Cardiac fibroblast (primary cell): ENCODE data around the gene CRIP1.

ENCODE experiments used
- DNase-seq, 2 donors: peaks; one replicate each; pipeline versions ENCODE4 v3.0.0 to v3.0.0-alpha.2; 2010; ENCODE audit warnings: low read depth in 2 of 2
- H3K4me3 ChIP-seq, 2 donors: replicated peaks in 1 of 2; 1 replicate in 1 of 2; 2 replicates in 1 of 2; pipeline ENCODE4 v1.5.1; 2011; ENCODE audit warnings: low read depth in 2 of 2, low read length in 2 of 2, mild to moderate bottlenecking in 2 of 2, moderate library complexity in 1 of 2
- TF ChIP-seq, protein P1 (sequence below): IDR thresholded peaks from one replicate; pipeline ENCODE4 v1.5.1; 2011; ENCODE audit warnings: low read depth, mild to moderate bottlenecking, low read length, inconsistent platforms

The CRIP1 gene

DNA sequence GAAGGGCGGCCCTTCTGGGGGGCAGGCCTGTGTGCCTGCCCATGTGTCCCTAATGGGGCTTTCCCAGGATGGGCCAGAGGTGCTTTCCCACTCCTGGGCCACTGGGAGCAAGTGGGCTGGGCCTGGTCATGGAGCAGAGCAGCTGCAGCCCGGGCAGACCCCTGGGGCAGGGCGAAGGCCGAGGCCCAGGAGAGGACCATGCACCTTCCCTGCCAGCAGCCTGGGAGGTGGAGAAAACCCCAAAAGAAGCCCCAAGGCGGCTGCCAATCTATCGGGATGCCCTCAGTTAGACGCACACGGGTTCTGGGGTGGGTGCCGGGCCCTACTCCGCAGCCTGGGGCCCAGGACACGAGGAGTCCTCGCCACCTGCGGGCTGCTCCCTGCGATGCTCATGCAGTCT is 28.1 kb upstream of the CRIP1 start:
- no peak overlapping the region for H3K4me3 ChIP-seq
- TF ChIP-seq, protein P1, sequence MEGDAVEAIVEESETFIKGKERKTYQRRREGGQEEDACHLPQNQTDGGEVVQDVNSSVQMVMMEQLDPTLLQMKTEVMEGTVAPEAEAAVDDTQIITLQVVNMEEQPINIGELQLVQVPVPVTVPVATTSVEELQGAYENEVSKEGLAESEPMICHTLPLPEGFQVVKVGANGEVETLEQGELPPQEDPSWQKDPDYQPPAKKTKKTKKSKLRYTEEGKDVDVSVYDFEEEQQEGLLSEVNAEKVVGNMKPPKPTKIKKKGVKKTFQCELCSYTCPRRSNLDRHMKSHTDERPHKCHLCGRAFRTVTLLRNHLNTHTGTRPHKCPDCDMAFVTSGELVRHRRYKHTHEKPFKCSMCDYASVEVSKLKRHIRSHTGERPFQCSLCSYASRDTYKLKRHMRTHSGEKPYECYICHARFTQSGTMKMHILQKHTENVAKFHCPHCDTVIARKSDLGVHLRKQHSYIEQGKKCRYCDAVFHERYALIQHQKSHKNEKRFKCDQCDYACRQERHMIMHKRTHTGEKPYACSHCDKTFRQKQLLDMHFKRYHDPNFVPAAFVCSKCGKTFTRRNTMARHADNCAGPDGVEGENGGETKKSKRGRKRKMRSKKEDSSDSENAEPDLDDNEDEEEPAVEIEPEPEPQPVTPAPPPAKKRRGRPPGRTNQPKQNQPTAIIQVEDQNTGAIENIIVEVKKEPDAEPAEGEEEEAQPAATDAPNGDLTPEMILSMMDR, result no peak
- no peak for DNase-seq

DNA sequence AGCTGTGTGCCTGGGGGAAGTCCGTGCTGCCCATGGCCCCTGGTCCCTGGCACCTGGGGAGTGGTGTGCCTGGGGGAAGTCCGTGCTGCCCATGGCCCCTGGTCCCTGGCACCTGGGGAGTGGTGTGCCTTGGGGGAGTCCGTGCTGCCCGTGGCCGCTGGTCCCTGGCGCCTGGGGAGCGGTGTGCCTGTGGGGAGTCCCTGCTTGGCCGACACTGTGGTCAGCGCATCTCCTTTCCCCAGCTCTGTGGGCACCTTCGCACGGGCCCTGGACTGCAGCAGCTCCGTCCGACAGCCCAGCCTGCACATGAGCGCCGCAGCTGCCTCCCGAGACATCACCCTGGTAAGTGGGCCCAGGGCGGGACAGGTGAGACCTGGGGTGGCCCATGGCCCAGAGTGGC is 26.6 kb upstream of the CRIP1 start:
- no peak for DNase-seq
- H3K4me3 ChIP-seq, result no peak overlapping the region
- TF ChIP-seq, protein P1, result no peak

DNA sequence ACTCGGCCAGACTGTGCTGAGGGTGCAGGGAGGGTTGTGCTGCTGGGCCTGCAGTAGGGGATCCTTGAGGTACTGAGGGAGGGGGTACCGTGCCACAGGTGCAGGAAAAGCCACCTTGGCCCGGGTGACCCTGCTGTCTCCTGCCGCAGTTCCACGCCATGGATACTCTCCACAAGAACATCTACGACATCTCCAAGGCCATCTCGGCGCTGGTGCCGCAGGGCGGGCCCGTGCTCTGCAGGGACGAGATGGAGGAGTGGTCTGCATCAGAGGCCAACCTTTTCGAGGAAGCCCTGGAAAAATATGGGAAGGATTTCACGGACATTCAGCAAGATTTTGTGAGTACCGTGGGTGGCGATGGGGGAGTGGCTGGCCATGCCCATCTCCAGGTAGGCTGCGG is 26.1 kb upstream of the CRIP1 start:
- TF ChIP-seq, protein P1, result no peak
- H3K4me3 ChIP-seq, result no peak overlapping the region
- no peak for DNase-seq

DNA sequence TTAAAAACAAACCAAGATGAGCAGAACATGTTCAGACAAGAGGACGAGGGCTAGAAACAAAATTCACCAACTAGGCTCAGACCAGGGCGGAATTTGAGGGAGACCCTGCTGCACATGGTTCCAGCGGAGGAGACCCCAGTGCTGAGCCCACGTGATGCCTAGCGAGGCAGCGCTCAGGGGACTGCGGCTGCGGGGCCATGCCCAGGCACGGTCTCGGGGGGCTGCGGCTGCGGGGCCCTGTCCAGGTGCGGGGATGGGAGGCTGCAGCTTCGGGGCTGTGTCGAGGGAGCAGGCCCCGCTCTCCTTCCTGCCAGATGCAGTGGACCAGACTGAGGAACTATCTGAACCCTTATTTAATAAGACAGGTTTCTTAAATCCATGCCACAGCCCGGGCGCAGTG is 24.8 kb upstream of the CRIP1 start:
- TF ChIP-seq, protein P1, result no peak
- no peak overlapping the region for H3K4me3 ChIP-seq
- DNase-seq, result no peak

DNA sequence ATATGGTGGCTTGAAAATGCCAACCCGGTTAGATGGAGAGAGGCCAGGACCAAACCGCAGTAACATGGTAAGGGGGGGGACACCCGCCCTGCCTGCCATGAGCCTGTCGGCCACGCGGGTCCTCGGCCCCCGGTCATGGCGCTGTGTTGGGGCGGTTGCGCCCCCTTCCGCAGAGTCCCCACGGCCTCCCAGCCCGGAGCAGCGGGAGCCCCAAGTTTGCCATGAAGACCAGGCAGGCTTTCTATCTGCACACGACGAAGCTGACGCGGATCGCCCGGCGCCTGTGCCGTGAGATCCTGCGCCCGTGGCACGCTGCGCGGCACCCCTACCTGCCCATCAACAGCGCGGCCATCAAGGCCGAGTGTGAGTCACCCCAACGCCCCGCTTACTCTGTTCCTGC is 22.2 kb upstream of the CRIP1 start:
- TF ChIP-seq, protein P1, result no peak
- no peak for DNase-seq

DNA sequence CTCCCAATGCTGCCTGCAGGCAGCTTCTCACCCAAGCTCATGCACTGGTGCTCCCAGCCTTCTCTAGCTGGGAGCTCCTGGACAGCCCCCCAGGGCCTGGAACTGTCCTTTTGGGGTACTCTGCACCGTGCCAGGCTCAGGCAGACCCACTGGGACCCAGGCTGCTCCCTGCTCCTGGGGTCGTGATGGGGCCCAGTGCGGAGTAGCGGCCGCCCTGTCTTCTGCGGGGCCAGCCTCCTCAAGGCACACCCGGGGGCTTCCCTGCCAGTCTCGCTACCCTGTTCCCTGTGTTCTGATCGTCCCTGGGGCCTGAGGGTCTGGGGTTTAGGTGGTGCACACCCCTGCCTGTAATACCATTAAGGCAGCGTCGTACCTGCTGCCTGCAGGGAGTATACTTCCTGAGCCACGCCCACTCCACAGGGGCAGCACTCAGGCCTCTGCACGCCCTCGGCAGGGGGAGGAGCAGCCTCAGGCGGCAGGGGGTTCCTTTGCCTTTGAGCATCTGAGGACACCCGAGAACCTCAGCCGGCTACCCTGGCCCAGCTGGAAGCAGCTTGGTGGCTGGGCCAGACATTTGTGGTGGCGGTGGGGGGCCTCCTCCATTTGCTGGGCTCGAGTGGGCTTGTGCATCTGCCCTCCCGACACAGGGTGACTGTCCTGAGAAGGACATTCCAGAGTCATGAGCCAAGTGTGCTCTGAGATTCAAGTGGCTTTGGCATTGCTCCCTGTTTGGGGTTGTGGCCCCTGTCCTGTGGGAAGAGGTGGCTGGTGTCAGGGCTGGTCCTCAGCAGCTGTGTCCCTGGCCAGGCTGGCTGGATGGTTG is 21.3 kb upstream of the CRIP1 start:
- no peak overlapping the region for H3K4me3 ChIP-seq
- TF ChIP-seq, protein P1, result no peak
- DNase-seq, result no peak

More for the DNA sequence above, 22.2 kb upstream of the CRIP1 start:
- H3K4me3 ChIP-seq, result no peak overlapping the region
